HG02981 (cell line): ENCODE measurements around the gene ZBTB12.
"Not testable (repeated sequence)": the region's sequence is repeated elsewhere in the genome, so short reads cannot be mapped to it uniquely, and the experiment has no call there.

Experiments
- ATAC-seq: cut with Tn5 transposase; IDR thresholded peaks from one replicate; pipeline ENCODE4 v1.9.1; 2021; ENCODE audit warnings: mild to moderate bottlenecking, moderate library complexity; ENCODE audit not compliant: unreplicated experiment

The ZBTB12 gene

GRCh38 chr6:31901953-31902643 is at the start of gene ZBTB12:
ZBTB12 (minus strand) TSS chr6:31902086; CDS start chr6:31901305, 781 bp downstream.
- ATAC-seq = peak; percentile 33

- ATAC-seq = no peak
Observed at GRCh38 chr6:31949926-31950548, 48.2 kb upstream of the ZBTB12 start.

DNA sequence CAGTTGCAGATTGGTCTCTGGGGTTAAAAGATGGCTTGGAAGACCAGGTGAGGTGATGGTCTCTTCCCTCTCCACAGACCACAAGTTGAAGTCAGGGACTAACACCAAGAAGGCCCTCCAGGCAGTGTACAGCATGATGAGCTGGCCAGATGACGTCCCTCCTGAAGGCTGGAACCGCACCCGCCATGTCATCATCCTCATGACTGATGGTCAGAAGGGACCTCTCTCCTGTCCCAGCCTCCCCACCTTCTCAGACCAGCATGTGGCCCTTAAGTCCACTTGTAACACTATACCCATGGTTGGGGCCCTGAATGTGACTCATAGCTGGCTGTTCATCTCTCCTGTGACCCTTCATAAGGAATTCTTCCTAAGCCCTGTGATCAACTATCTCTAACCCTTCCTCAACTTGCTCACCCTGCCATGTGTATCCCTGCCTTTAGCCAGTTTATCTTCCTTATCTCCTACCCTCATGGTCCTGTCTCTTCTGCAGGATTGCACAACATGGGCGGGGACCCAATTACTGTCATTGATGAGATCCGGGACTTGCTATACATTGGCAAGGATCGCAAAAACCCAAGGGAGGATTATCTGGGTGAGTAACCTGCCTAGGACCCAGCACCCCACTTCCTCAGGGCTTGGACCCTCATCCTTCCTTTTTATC is 47.0 kb upstream of the ZBTB12 start:
- no peak for ATAC-seq

DNA sequence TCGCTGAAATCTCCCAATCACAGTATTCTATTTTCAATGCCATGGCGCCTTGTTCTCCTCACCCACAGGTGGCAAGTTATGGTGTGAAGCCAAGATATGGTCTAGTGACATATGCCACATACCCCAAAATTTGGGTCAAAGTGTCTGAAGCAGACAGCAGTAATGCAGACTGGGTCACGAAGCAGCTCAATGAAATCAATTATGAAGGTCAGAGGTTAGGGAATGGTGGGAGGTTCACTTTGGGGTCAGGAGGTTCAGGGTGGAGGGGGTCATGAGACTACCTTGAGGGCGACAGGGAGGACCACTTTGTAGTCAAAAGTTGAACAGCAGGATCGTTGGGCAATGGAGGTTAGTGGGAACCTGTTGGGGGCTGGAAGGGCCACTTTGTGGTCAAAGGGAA is 46.4 kb upstream of the ZBTB12 start:
- no peak for ATAC-seq

- ATAC-seq = no peak
Observed at GRCh38 chr6:31947864-31948263, 46.0 kb upstream of the ZBTB12 start.

DNA sequence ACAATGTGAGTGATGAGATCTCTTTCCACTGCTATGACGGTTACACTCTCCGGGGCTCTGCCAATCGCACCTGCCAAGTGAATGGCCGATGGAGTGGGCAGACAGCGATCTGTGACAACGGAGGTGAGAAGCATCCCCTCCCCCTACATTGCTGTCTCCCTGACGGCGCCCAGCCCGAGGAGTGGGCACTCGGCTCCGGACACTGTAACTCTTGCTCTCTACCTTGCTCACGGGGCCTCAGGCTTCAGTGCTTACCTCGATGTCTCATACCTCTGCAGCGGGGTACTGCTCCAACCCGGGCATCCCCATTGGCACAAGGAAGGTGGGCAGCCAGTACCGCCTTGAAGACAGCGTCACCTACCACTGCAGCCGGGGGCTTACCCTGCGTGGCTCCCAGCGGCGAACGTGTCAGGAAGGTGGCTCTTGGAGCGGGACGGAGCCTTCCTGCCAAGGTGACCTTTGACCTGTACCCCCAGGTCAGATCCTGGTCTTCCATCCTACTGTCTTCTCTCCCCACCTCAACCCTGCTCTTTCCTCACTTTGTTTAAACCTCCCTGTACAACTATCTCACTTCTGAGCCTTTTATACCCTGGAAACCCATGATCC is 45.3 kb upstream of the ZBTB12 start:
- ATAC-seq = no peak

GRCh38 chr6:31946370-31946885 is 44.5 kb upstream of the ZBTB12 start:
- no peak for ATAC-seq

GRCh38 chr6:31945507-31946369 is 43.9 kb upstream of the ZBTB12 start, which contains the start of gene CFB:
CFB (plus strand) TSS chr6:31946095; CDS start chr6:31946222, 127 bp downstream.
- ATAC-seq = no peak

GRCh38 chr6:31945154-31945506 is 43.2 kb upstream of the ZBTB12 start:
- ATAC-seq = no peak

- no peak for ATAC-seq
Observed at GRCh38 chr6:31943742-31944141, 41.9 kb upstream of the ZBTB12 start.

DNA sequence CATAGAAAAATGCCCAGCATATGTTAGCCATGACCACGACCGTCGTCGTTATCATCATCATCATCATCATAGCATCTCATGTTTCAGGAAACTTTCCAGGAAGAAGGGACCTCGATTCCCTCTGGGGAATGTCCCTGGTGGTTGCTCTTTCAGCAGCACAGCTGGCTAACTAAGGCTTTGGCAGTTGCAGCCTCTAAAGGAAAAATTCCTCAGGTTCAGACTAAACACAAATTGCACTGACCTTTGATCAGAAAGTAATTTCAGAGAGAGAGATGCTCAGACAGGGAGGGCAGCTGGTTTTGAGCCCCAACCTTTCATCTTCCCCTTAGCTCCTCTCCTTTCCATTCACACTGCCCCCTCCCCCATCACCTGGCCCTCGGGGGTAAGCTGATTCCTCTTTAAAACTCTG is 38.4 kb upstream of the ZBTB12 start:
- no peak for ATAC-seq

DNA sequence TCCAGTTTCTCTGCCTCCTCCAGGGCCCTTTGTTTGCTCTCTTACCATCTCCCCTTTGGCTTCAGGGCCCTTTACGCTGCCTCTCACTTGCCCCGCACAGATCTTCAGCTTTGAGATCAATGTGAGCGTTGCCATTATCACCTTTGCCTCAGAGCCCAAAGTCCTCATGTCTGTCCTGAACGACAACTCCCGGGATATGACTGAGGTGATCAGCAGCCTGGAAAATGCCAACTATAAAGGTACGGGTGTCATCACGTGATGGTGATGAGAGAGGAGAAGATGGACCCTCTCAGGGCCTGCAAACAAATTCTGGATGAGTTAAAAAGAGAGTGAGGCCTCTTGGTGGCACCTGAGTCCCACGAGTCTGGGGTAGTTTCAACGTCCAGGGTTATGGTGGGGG is 33.9 kb upstream of the ZBTB12 start:
- ATAC-seq = no peak

GRCh38 chr6:31935021-31935420 is 33.1 kb upstream of the ZBTB12 start:
- no peak for ATAC-seq

DNA sequence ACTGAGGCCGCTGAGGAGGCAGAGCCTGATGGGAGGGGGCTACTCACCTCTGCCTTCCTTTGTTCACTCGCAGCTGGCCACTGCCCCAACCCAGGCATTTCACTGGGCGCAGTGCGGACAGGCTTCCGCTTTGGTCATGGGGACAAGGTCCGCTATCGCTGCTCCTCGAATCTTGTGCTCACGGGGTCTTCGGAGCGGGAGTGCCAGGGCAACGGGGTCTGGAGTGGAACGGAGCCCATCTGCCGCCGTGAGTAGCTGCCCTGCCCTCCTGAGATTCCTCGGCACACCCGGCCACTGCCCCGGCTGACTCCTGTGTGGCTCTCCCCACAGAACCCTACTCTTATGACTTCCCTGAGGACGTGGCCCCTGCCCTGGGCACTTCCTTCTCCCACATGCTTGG is 31.7 kb upstream of the ZBTB12 start:
- no peak for ATAC-seq

DNA sequence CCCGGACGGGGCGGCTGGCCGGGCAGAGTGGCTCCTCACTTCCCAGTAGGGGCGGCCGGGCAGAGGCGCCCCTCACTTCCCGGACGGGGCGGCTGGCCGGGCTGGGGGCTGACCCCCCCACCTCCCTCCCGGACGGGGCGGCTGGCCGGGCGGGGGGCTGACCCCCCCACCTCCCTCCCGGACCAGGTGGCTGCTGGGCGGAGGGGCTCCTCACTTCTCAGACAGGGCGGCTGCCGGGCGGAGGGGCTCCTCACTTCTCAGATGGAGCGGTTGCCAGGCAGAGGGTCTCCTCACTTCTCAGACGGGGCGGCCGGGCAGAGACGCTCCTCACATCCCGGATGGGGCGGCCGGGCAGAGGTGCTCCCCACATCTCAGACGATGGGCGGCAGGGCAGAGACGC is 30.3 kb upstream of the ZBTB12 start:
- not testable (repeated sequence) for ATAC-seq

DNA sequence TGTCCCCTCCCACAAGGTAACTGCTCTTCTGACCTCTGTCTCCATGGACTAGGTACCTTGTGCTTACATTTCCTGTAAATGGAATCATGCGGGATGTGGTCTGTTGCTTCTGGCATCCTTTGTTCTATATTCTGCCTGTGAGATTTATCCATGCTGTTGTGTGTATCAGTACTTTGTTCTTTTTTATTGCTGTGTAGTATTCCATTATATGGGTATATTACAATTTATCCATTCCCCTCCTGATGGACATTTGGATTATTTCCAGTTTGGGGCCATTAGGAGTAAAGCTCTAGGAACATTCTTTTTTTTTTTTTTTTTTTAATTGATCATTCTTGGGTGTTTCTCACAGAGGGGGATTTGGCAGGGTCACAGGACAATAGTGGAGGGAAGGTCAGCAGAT is 29.1 kb upstream of the ZBTB12 start:
- no peak for ATAC-seq

GRCh38 chr6:31928672-31928939 is 26.7 kb upstream of the ZBTB12 start:
- no peak for ATAC-seq

- ATAC-seq = no peak
Observed at GRCh38 chr6:31927863-31928671, 26.2 kb upstream of the ZBTB12 start.

- ATAC-seq = no peak
Observed at GRCh38 chr6:31927242-31927862, 25.5 kb upstream of the ZBTB12 start, which contains the start of gene C2. C2 (plus strand) TSS chr6:31927717; CDS start chr6:31927753, 36 bp downstream.
